Kidney (tissue), 14 donors: Measurements from ENCODE around the gene PIK3R6. TPM values are rescaled to one million over a fixed set of nuclear protein-coding genes. Genes with fewer than 3 reads are reported as not detected.

Experiments used
- DNase-seq, 5 donors: peaks; one replicate each; pipeline ENCODE4 v3.0.0-alpha.2; 2013 to 2020
- FAIRE-seq: peaks from 2 replicates; lab custom pipeline; 2012; peaks lifted over from hg19 to GRCh38; lab: Jason Lieb, UNC
- H3K27ac ChIP-seq, 2 donors: one replicate each; pipeline ENCODE4 v1.7.0; 2013; ENCODE audit warnings: low read depth in 2 of 2, low read length in 2 of 2, inconsistent platforms in 1 of 2
- H3K27me3 ChIP-seq: one replicate; pipeline ENCODE4 v1.7.1; 2013; ENCODE audit warnings: low read length, inconsistent platforms; ENCODE audit not compliant: control insufficient read depth, insufficient read depth
- H3K36me3 ChIP-seq, 3 donors: one replicate each; pipeline versions ENCODE4 v1.7.0 to v1.7.1; 2013; ENCODE audit warnings: low read length in 3 of 3, control low read depth in 1 of 3, inconsistent platforms in 1 of 3; ENCODE audit not compliant: insufficient read depth in 3 of 3, control insufficient read depth in 2 of 3
- H3K4me1 ChIP-seq, 3 donors: one replicate each; pipeline versions ENCODE4 v1.7.0 to v1.7.1; 2013; ENCODE audit warnings: low read length in 3 of 3, inconsistent platforms in 1 of 3, low read depth in 1 of 3; ENCODE audit not compliant: control insufficient read depth in 2 of 3, insufficient read depth in 2 of 3
- H3K4me3 ChIP-seq, 3 donors: one replicate each; pipeline versions ENCODE4 v1.7.0 to v1.8.1; 2013; ENCODE audit warnings: low read length in 3 of 3, control low read depth in 1 of 3, inconsistent platforms in 1 of 3
- H3K9ac ChIP-seq, 3 donors: one replicate each; pipeline versions ENCODE4 v1.7.0 to v1.7.1; 2013; ENCODE audit warnings: low read length in 3 of 3, control low read depth in 1 of 3, inconsistent platforms in 1 of 3
- H3K9me3 ChIP-seq, 3 donors: one replicate each; pipeline versions ENCODE4 v1.7.0 to v1.7.1; 2013; ENCODE audit warnings: low read length in 3 of 3, control low read depth in 1 of 3, inconsistent platforms in 1 of 3; ENCODE audit not compliant: control insufficient read depth in 2 of 3, insufficient read depth in 1 of 3
- intact Hi-C: fragments of 100-400 bp; cut with DNase I; formaldehyde crosslinking; loops from one replicate; pipeline ENCODE4 v1.11.1; 2022
- polyA plus RNA-seq: library from polyadenylated mRNA; stranded (reverse); fragments of 350-450 nt; fragmentation: Illumina TruSeq; extraction: RNeasy Lipid Tissue Mini Kit (QIAGEN cat#74804); gene quantifications from one replicate; pipeline ENCODE4 v1.2.3, GENCODE V29; 2014; ENCODE audit warnings: low read depth, low replicate concordance; ENCODE audit not compliant: insufficient read depth
- total RNA-seq: library from RNA; stranded (reverse); fragmentation: NEBNext Ultra II Directional; extraction: Animal tissue kit (Norgen Biotek cat#: 25700); gene quantifications from one replicate; pipeline ENCODE4 v1.2.1, GENCODE V29; 2021
- TF ChIP-seq, protein P1 (sequence below): IDR thresholded peaks from 3 replicates; pipeline ENCODE4 v1.5.1; 2012; ENCODE audit warnings: mild to moderate bottlenecking, moderate library complexity, borderline replicate concordance; ENCODE audit not compliant: insufficient read depth; ENCODE audit errors: extremely low read depth
- donor health status: control.
- donor health status: control.
- donor health status: control.
- donor health status: control.
- donor health status: control.
- donor health status: DM: yes; HTN: yes; CAD: no.
- donor health status: Normal renal cell carcinoma (clear cell type).

Gene PIK3R6
- total and polyA plus RNA-seq, 2 donors from 2014 or later, result 0.17 to 2.3 TPM

DNA sequence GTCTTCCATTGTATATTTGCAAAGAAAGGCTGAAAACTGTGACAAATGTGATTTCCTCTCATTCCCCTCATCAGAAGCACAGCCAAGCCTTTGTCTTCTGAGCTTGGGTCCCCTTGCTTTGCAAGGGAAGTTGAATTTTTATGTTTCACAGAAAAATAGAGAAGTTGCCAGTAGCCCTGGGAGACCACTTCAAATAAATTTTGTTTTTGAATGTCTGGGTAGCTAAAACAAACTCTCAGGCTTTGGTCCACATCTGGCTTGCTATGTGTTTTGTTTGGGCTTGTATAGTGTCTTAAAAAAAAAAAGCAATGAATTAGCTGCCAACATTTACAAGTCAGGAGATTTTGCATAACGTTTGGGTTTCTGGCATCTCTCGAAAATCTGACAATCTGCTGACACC lies 24.1 kb downstream of the PIK3R6 start:
- TF ChIP-seq, protein P1, sequence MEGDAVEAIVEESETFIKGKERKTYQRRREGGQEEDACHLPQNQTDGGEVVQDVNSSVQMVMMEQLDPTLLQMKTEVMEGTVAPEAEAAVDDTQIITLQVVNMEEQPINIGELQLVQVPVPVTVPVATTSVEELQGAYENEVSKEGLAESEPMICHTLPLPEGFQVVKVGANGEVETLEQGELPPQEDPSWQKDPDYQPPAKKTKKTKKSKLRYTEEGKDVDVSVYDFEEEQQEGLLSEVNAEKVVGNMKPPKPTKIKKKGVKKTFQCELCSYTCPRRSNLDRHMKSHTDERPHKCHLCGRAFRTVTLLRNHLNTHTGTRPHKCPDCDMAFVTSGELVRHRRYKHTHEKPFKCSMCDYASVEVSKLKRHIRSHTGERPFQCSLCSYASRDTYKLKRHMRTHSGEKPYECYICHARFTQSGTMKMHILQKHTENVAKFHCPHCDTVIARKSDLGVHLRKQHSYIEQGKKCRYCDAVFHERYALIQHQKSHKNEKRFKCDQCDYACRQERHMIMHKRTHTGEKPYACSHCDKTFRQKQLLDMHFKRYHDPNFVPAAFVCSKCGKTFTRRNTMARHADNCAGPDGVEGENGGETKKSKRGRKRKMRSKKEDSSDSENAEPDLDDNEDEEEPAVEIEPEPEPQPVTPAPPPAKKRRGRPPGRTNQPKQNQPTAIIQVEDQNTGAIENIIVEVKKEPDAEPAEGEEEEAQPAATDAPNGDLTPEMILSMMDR, result no peak
- Histone ChIP-seq H3K4me1 (no peaks in the 10 kb centered on the region), H3K36me3 (no peaks in the 10 kb centered on the region), H3K9me3 (no peaks in the 10 kb centered on the region), H3K9ac (no peak overlapping the region), H3K27me3 (no peaks in the 10 kb centered on the region), H3K4me3 (no peak overlapping the region), H3K27ac (no peak overlapping the region)
- FAIRE-seq, result no peak
- DNase-seq, result peak in 1 of 5 donors; percentile 22
- intact Hi-C loops, result no loop called here

DNA sequence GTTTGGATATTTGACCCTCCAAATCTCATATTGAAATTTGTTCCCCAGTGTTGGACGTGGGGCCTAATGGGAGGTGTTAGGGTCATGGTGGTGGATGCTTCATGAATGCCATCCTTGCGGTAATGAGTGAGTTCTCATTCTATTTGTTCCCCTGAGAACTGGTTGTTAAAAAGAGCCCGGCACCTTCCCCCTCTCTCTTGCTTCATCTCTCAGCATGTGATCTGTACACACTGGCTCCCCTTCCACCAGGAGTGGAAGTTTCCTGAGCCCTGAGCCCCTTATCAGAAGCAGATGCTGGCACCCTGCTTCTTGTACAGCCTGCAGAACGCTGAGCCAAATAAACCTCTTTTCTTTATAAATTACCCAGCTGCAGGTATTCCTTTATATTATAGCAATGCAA lies 25.6 kb downstream of the PIK3R6 start:
- FAIRE-seq, result no peak
- no peak overlapping the region for H3K27ac ChIP-seq
- no peaks in the 10 kb centered on the region for H3K9me3 ChIP-seq
- no peak overlapping the region for H3K9ac ChIP-seq
- H3K4me1 ChIP-seq, result no peaks in the 10 kb centered on the region
- H3K27me3 ChIP-seq, result no peaks in the 10 kb centered on the region
- DNase-seq, result no peak
- intact Hi-C loops, result no loop called here
- TF ChIP-seq, protein P1, result no peak
- H3K36me3 ChIP-seq, result no peaks in the 10 kb centered on the region
- H3K4me3 ChIP-seq, result no peak overlapping the region

DNA sequence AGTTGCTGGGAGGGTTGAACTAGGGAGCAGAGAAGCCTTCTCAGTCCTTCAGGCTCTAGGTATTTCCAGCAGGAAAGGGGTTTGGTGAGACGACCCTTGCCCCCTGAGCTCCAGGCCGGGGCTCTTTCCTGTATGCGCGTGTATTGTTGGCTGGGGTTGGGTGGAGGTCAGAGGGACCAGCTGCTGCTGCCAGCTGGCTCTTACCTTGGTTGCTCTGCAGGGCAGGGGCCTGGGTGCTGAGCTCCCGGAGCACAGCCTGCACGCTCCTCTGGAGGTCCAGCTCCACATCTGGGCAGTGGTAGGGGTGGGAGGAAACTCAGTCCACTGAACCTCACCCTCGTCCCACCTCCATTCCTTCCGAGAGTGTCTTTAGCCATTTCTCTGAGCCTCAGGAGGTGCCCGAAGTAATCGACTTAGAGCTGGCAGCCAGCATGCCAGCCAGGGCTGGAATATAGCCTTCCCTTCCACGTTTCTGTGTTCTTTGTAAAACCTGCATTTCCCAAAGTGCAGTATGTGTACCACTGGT lies 28.0 kb downstream of the PIK3R6 start:
- no peaks in the 10 kb centered on the region for H3K36me3 ChIP-seq
- H3K27me3 ChIP-seq, result no peaks in the 10 kb centered on the region
- no peaks in the 10 kb centered on the region for H3K4me1 ChIP-seq
- H3K9me3 ChIP-seq, result no peaks in the 10 kb centered on the region
- TF ChIP-seq, protein P1, result no peak
- no peak overlapping the region for H3K27ac ChIP-seq
- H3K9ac ChIP-seq, result no peak overlapping the region
- intact Hi-C loops, result no loop called here
- FAIRE-seq (no peak), DNase-seq (no peak)
- no peak overlapping the region for H3K4me3 ChIP-seq

DNA sequence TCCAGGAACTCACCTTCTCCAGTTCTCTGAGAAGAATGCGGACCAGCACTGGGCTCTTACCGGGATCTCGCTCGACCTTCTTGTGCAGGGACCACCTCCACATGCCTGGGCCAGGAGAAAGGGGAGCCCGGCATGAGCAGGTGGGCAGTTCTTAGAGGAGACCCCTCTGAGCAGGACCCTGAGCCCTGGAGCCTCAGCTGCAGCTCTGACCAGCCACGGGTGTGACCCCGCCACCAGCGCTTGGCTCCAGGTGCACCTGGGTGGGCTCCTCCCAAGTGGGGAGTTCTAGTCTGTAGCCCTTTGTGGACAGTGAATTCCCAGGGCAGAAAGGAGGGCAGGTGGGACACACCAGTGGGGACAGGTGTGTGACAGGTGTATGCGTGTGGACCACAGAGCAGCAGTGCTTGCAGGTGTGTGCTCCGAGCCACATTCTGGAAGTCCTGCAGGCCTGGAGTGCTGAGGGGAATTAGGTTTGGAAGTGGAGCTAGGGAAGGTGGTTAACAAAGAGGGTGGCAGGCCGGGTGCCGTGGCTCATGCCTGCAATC lies 28.9 kb downstream of the PIK3R6 start:
- H3K36me3 ChIP-seq, result no peaks in the 10 kb centered on the region
- H3K9ac ChIP-seq, result no peak overlapping the region
- TF ChIP-seq, protein P1, result no peak
- H3K27me3 ChIP-seq, result no peaks in the 10 kb centered on the region
- no peak for FAIRE-seq
- no peak for DNase-seq
- no peak overlapping the region for H3K27ac ChIP-seq
- no peaks in the 10 kb centered on the region for H3K4me1 ChIP-seq
- intact Hi-C loops, result no loop called here
- no peaks in the 10 kb centered on the region for H3K9me3 ChIP-seq
- H3K4me3 ChIP-seq, result no peak overlapping the region
